Left ventricle myocardium superior (tissue), 1 donor: Measurements from ENCODE around the gene KHDC4. TPM values are rescaled to one million over a fixed set of nuclear protein-coding genes. Genes with fewer than 3 reads are reported as not detected.

Experiments used
- ATAC-seq: fragments of 200-7000 bp; cut with Tn5 transposase; one replicate; pipeline ENCODE4 v1.9.1; 2020; ENCODE audit warnings: mild to moderate bottlenecking, moderate library complexity
- DNase-seq: peaks from one replicate; pipeline ENCODE4 v3.0.0-alpha.2; 2020
- intact Hi-C: fragments of 100-400 bp; cut with micrococcal nuclease; formaldehyde crosslinking; loops from one replicate; pipeline ENCODE4 v1.11.0; 2022
- total RNA-seq: library from RNA; stranded (reverse); fragmentation: NEBNext Ultra II Directional; extraction: Animal tissue kit (Norgen Biotek cat#: 25700); gene quantifications from one replicate; pipeline ENCODE4 v1.2.1, GENCODE V29; 2021
- donor health status: DM: no; HTN: yes; CAD: no; lungs with severe emphysema.

KHDC4 gene
- total RNA-seq, 1 donor from 2014 or later: 22.6 TPM

- ATAC-seq: no peak
- intact Hi-C loops: no loop called here
- no peak for DNase-seq
Observed at GRCh38 chr1:155971910-155972809, 37.9 kb upstream of the KHDC4 start.

DNA sequence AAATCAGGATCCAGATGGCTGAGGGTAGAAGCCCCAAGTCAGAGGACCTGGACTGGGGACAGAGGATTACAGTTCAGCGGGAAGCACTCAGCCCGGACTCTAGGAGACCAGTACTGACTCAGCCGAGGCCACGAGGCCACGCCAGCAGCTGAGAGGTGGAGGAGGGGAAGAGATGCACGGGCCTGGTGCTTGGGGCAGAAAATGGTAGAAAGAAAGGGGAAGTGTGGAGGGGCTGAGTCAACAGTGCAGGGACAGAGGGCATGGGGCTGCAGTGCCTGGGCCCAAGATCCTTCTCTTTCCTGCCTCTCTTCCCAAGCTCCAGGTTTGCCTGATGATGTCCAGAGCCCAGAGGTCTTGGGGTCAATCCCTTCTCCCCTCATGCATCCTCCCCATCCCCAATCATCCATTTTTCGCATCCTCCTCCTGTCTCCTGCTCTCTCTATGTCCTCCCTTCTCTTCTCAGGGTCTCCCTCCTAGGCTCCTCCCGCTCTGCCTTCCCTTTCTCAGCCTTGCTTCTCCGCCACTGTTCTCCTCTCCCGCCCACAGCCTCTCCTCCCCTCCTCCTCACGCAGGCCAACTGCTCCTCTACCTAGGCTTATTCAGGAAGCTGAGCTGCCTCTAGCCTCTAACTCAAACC is 36.4 kb upstream of the KHDC4 start:
- intact Hi-C loops: no loop called here
- ATAC-seq (peak; percentile 52), DNase-seq (peak; percentile 76)

GRCh38 chr1:155969377-155969791 is 35.2 kb upstream of the KHDC4 start:
- intact Hi-C loops: no loop called here

DNA sequence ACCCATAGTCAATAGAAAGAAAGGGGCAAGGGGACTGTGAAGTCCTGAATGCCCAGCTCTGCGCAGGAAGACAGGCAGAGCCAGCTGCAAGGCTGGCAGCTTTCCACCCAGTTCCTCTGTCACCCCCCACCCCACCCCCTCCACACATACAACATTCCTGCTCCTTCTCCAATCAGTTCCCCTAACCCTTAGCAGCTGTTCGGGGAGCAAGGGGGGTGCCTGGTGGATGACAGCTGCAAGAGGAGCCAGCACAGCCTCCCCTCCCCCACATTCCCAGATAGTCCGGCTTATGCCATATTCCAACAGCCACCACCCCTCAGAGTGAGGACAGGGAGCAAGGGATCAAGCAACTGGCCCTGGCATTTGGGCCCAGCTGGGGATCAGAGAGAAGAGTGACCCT is 34.5 kb upstream of the KHDC4 start:
- intact Hi-C loops: no loop called here
- peak; percentile 64 for DNase-seq
- ATAC-seq: peak; percentile 16

More at GRCh38 chr1:155969377-155969791, 35.2 kb upstream of the KHDC4 start:
- ATAC-seq (no peak), DNase-seq (no peak)

DNA sequence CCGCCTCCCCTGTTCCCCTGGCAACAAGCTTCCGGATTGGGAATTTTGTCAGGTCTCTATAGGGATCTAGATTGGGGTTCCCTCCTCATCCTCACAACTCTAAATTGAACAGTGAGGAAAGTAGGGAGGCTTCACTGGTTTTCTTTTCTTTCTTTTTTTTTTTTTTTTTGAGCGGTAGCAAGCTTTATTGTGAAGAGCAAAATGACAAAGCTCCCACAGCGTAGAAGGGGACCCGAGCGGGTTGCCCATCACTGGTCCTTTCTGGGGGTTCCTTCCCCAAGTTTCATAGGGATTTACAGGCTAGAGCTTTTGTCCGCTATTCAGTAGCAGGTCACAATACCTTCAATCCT is 33.8 kb upstream of the KHDC4 start:
- intact Hi-C loops: no loop called here
- no peak for DNase-seq
- no peak for ATAC-seq

DNA sequence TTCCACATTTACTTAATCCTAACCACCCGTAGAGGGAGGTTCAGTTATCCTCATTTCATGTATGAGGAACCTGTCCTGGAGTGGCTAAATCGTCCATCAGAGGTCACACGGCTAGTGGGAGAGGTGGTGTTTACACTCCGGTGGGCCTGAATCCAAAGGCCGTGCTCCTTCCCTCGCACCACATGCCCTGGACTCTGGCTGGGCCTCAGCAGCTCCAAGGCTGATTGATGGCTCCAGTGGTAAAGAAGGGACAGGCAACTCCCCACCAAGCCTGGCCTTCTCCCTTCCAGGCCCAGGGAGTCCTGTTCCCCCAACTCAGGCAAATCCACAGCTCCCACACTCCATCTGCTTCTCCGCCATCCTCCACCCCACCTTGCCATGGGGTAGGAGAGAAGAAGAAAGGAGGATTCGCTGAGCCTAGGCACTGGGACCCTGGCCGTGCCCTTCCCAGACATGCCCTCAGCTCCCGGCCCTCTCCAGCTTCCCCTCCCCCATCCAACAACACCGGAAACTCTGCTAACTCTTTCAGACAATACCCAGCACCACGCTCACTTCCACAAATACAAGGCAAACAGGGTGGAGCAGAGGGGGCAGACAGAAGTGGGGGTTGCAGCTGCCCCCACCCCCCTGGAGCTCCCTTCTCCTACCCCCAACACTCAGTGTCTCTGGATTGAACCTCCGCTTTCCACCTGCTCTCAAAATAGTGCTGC is 33.3 kb upstream of the KHDC4 start:
- peak; percentile 58 for ATAC-seq
- intact Hi-C loops: no loop called here
- peak; percentile 61 for DNase-seq

DNA sequence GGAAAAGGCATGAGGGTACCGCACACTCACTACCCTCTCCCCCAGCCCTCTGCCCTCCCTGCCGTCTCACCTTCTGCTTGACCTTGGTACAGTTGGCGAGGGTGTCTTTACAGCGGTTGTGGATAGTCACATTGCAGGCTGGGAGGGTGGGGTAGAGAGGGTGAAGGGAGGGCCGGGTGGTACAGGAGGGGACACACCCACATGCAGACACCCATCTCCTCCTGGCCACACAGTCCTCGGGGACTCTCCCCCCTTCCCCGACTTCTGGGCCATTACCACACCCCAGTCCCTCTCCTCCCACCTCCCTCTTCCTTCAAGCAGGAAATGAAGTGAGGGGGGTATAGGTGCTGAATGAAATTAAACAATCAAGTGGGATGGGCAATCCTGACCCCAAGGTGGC is 32.5 kb upstream of the KHDC4 start:
- no peak for DNase-seq
- intact Hi-C loops: no loop called here
- peak; percentile 52 for ATAC-seq

- ATAC-seq (peak; percentile 1), DNase-seq (no peak)
- intact Hi-C loops: no loop called here
Observed at GRCh38 chr1:155966135-155966534, 31.9 kb upstream of the KHDC4 start.

DNA sequence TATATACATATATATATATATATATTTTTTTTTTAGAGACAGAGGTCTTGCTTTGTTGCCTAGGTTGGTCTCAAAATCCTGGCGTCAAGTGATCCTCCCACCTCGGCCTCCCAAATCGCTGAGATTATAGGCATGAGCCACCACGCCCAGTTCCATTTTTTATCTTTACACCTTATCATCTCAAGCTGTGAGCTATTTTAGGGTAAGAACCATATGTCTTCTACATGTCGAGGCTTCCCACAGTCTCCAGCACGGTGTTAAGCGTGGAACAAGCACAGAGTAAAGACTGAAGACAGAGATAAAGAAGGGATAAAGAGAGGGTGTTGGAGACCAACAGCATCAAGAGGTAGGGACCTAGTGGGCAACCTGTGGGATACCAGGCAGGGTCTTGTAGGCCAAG is 30.0 kb upstream of the KHDC4 start:
- intact Hi-C loops: no loop called here
- no peak for DNase-seq
- no peak for ATAC-seq

DNA sequence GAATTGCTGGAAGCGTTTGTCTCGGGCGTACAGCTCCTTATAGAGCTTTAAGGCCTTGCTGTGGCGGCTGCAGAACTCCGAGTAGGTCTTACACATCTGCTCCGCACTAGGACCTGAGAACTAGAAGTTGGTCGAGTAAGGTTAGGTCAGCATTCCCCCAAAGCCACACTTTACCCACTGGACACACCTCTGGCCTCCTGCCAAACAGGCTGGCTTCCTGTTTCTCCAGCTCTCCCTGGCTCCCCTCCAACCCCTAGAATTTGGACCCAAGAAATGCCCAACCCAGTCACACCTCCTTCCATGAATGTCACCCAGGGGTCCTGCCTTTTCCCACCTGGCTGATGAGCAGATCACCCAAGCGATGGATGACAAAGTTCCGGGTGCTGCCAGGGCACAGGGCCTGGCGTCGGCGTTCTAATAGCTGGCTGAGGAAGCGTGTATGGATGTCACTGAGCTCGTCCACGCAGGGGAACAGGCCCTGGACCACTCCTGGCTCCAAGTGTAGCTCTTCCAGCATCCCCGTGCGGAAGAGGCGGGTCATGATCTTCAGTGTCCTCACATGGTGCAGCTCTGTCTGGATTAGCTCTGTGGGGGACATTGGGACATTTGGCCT is 28.5 kb upstream of the KHDC4 start:
- ATAC-seq (no peak), DNase-seq (peak; percentile 69)
- intact Hi-C loops: no loop called here

DNA sequence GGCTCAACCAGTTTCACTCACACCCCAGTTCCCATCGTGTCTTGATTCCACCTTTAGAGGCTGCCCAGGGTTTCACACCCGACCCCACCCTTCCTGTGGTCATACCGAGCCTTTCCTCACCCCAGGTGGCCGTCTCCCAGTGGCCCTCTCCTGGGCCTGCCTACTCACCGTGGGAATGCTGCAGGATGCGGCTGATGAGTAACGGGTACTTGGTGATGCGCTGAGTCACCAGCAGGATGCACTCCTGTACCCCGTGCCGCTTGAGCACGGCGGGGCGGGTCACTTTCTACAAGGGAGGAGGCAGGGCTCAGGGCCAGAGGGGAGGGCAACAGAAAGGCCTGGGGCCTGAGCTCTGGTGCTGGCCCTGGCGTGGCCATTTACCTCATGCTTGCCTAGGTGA is 27.7 kb upstream of the KHDC4 start:
- intact Hi-C loops: no loop called here
- peak; percentile 71 for DNase-seq
- ATAC-seq: peak; percentile 49

DNA sequence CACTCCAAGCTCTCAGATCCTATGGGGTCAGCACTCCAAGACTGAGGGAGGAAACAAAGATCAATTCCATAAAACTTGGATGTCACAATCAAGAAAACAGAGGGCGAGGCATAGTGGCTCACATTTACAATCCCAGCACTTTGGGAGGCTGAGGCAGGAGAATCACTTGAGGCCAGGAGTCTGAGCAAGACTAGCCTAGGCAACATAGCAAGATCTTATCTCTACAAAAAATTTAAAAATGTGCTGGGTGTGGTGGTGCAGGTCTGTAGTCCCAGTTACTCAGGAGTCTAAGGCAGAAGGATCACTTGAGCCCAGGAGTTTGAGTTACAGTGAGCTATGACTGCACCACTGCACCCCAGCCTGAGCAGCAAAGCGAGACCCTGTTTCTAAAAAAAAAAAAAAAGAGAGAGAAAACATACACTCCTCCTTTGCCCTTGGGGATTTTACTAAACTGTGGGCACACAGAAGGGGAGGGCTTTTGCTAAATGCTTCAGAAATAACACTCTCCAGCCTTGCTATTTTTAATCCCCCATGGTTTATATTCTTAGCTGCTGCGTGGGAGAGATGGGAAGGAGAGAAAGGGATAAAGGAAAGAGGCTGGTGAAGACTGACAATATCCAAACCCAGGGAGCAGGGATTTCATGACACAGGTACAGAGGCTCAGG is 26.0 kb upstream of the KHDC4 start:
- DNase-seq (no peak), ATAC-seq (peak; percentile 47)
- intact Hi-C loops: no loop called here

GRCh38 chr1:155957411-155957915 is 23.2 kb upstream of the KHDC4 start:
- intact Hi-C loops: no loop called here
- no peak for DNase-seq
- no peak for ATAC-seq

- intact Hi-C loops: no loop called here
- ATAC-seq (no peak), DNase-seq (no peak)
Observed at GRCh38 chr1:155954645-155955044, 20.4 kb upstream of the KHDC4 start.

GRCh38 chr1:155952505-155952890 is 18.3 kb upstream of the KHDC4 start:
- ATAC-seq (no peak), DNase-seq (no peak)
- intact Hi-C loops: no loop called here

GRCh38 chr1:155951753-155952504 is 17.7 kb upstream of the KHDC4 start:
- no peak for ATAC-seq
- no peak for DNase-seq
- intact Hi-C loops: no loop called here

- DNase-seq: no peak
- no peak for ATAC-seq
- intact Hi-C loops: no loop called here
Observed at GRCh38 chr1:155950829-155951228, 16.6 kb upstream of the KHDC4 start.

GRCh38 chr1:155947741-155948140 is 13.5 kb upstream of the KHDC4 start:
- no peak for ATAC-seq
- no peak for DNase-seq
- intact Hi-C loops: no loop called here
